Measurements from ENCODE around the gene CACYBP. TPM values are rescaled to one million over a fixed set of nuclear protein-coding genes. Genes with fewer than 3 reads are reported as not detected.

Gene CACYBP
- total RNA-seq, 1 experiment from 2014 or later, result 137 TPM

DNA sequence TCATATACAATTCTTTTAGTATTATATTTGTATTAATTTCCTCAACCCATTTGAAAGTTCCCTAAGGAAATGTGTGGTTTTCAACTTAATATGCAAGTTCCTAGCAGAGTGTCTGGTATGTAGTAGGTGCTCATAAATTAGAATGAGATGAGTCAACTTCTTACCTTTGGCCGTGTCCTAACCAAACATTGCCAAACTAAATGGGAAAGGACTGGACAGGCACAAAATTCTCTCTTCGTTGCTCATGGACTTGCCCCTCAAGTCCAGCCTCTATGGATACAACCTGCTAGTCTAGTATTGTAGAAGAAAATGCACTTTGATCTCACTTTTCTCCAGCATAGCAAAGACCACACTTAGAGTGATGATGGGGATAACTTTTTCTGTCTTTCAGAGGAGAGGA lies 35.0 kb downstream of the CACYBP start:
- ChIA-PET CTCF (no interaction called here), POLR2A (no interaction called here)
- Histone ChIP-seq H3K4me1 (ENCODE audit: control insufficient read depth, insufficient read depth, low read length) (no peaks in the 10 kb centered on the region), H3K27me3 (ENCODE audit: control insufficient read depth, insufficient read depth, low read length) (peaks cover 11% of the 10 kb centered on the region), H3K36me3 (ENCODE audit: control insufficient read depth, insufficient read depth, low read length) (no peaks in the 10 kb centered on the region), H3K9me3 (ENCODE audit: control insufficient read depth, insufficient read depth, low read depth, low read length) (no peaks in the 10 kb centered on the region), H3K27ac (ENCODE audit: low read length) (no peak overlapping the region), H3K4me3 (ENCODE audit: low read depth in 2 of 2, low read length in 2 of 2) (no peak overlapping the region)
- TF ChIP-seq POLR2AphosphoS5 (IDR thresholded peaks at IDR 0.05; ENCODE audit: low read depth, low read length), result no peak
- TF ChIP-seq, protein P1, sequence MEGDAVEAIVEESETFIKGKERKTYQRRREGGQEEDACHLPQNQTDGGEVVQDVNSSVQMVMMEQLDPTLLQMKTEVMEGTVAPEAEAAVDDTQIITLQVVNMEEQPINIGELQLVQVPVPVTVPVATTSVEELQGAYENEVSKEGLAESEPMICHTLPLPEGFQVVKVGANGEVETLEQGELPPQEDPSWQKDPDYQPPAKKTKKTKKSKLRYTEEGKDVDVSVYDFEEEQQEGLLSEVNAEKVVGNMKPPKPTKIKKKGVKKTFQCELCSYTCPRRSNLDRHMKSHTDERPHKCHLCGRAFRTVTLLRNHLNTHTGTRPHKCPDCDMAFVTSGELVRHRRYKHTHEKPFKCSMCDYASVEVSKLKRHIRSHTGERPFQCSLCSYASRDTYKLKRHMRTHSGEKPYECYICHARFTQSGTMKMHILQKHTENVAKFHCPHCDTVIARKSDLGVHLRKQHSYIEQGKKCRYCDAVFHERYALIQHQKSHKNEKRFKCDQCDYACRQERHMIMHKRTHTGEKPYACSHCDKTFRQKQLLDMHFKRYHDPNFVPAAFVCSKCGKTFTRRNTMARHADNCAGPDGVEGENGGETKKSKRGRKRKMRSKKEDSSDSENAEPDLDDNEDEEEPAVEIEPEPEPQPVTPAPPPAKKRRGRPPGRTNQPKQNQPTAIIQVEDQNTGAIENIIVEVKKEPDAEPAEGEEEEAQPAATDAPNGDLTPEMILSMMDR (IDR thresholded peaks at IDR 0.05), result no peak
- TF ChIP-seq SIN3A (IDR thresholded peaks at IDR 0.05; ENCODE audit: borderline replicate concordance, insufficient read depth, low read depth, low read length), result no peak
- TF ChIP-seq, protein P2, sequence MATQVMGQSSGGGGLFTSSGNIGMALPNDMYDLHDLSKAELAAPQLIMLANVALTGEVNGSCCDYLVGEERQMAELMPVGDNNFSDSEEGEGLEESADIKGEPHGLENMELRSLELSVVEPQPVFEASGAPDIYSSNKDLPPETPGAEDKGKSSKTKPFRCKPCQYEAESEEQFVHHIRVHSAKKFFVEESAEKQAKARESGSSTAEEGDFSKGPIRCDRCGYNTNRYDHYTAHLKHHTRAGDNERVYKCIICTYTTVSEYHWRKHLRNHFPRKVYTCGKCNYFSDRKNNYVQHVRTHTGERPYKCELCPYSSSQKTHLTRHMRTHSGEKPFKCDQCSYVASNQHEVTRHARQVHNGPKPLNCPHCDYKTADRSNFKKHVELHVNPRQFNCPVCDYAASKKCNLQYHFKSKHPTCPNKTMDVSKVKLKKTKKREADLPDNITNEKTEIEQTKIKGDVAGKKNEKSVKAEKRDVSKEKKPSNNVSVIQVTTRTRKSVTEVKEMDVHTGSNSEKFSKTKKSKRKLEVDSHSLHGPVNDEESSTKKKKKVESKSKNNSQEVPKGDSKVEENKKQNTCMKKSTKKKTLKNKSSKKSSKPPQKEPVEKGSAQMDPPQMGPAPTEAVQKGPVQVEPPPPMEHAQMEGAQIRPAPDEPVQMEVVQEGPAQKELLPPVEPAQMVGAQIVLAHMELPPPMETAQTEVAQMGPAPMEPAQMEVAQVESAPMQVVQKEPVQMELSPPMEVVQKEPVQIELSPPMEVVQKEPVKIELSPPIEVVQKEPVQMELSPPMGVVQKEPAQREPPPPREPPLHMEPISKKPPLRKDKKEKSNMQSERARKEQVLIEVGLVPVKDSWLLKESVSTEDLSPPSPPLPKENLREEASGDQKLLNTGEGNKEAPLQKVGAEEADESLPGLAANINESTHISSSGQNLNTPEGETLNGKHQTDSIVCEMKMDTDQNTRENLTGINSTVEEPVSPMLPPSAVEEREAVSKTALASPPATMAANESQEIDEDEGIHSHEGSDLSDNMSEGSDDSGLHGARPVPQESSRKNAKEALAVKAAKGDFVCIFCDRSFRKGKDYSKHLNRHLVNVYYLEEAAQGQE (IDR thresholded peaks at IDR 0.05; ENCODE audit: insufficient read depth in 1 of 2, low read depth in 2 of 2, low read length in 1 of 2), result no peak
- TF ChIP-seq TCF7L2 (IDR thresholded peaks at IDR 0.05; ENCODE audit: low read depth, low read length), result no peak
- intact Hi-C loops (cut with micrococcal nuclease; ENCODE audit: unreplicated experiment) (no loop called here), in situ Hi-C loops (cut with HindIII; ENCODE audit: low pct_unique_long_range_greater_than_20kb, low sequenced_read_pairs) (no loop called here)
- no TSS peak for BruUV-seq (replicated peaks)
- DNase-seq (ENCODE audit: low read depth, low spot score), result no peak
- no peak for ATAC-seq

DNA sequence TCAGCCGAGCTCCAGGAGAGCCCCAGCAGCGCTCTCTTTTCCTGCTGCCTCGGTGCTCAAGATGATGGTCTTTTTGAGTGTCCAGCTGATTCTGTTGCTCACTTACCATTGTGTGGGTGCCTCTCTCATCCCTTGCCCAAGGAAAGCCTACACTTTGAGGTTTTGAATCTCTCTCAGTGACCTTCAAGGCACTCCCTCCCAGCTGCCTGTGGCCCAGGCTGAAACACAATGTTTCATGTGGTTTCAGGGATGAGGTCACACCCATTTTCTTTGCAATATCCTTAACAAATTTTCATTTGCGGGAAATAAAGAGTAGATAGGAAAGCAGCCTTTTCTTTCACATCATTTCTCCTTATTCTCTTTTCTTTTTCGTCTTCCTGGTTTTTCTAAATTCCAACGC lies 36.1 kb downstream of the CACYBP start:
- peaks cover 11% of the 10 kb centered on the region for H3K27me3 ChIP-seq (ENCODE audit: control insufficient read depth, insufficient read depth, low read length)
- H3K4me3 ChIP-seq (ENCODE audit: low read depth in 2 of 2, low read length in 2 of 2), result no peak overlapping the region
- no peak overlapping the region for H3K27ac ChIP-seq (ENCODE audit: low read length)
- in situ Hi-C loops (cut with HindIII; ENCODE audit: low pct_unique_long_range_greater_than_20kb, low sequenced_read_pairs), result no loop called here
- no peak for DNase-seq (ENCODE audit: low read depth, low spot score)
- TF ChIP-seq TCF7L2 (IDR thresholded peaks at IDR 0.05; ENCODE audit: low read depth, low read length) (no peak), SIN3A (IDR thresholded peaks at IDR 0.05; ENCODE audit: borderline replicate concordance, insufficient read depth, low read depth, low read length) (no peak), POLR2AphosphoS5 (IDR thresholded peaks at IDR 0.05; ENCODE audit: low read depth, low read length) (no peak)
- TF ChIP-seq, protein P1 (IDR thresholded peaks at IDR 0.05), result no peak
- TF ChIP-seq, protein P2 (IDR thresholded peaks at IDR 0.05; ENCODE audit: insufficient read depth in 1 of 2, low read depth in 2 of 2, low read length in 1 of 2), result no peak
- H3K4me1 ChIP-seq (ENCODE audit: control insufficient read depth, insufficient read depth, low read length), result no peaks in the 10 kb centered on the region
- ATAC-seq, result no peak
- intact Hi-C loops (cut with micrococcal nuclease; ENCODE audit: unreplicated experiment), result no loop called here
- H3K36me3 ChIP-seq (ENCODE audit: control insufficient read depth, insufficient read depth, low read length), result no peaks in the 10 kb centered on the region
- POLR2A ChIA-PET, result no interaction called here
- H3K9me3 ChIP-seq (ENCODE audit: control insufficient read depth, insufficient read depth, low read depth, low read length), result no peaks in the 10 kb centered on the region
- no TSS peak for BruUV-seq (replicated peaks)
- CTCF ChIA-PET, result no interaction called here

Measured in Panc1 (cell line).